GM19351 (cell line): ENCODE measurements around the gene ARNT2.

Experiments
- ATAC-seq: cut with Tn5 transposase; IDR thresholded peaks from one replicate; pipeline ENCODE4 v1.9.1; 2021; ENCODE audit warnings: mild to moderate bottlenecking, moderate library complexity; ENCODE audit not compliant: unreplicated experiment

The ARNT2 gene

GRCh38 chr15:80405970-80406369 is 1.8 kb downstream of the ARNT2 start:
- no peak for ATAC-seq

DNA sequence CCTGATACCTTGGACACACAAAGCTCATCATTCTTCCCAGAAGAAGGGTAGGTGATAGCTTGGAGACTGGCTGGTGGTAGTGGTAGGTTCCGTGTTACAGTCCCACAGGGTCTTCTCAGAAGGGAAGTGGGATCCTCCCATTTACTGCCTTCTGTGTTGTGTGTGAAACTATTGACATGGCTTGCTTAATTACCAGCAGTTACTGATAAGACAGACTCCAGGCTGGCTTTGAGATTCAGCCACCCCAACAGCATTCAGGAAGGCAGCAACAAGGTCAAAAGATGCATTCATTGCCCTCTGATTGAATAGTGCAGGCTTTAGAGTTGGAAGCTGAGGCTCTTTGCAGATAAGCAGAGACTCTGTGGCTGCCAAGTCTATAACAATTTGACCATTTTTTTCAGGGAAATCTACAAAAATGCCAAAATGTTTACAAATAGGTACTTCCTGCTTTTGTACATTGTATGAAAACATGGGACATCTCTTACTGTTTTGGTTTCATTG is 7.7 kb downstream of the ARNT2 start:
- no peak for ATAC-seq

- no peak for ATAC-seq
These were observed 10.6 kb downstream of the ARNT2 start for GRCh38 chr15:80414546-80415357.

DNA sequence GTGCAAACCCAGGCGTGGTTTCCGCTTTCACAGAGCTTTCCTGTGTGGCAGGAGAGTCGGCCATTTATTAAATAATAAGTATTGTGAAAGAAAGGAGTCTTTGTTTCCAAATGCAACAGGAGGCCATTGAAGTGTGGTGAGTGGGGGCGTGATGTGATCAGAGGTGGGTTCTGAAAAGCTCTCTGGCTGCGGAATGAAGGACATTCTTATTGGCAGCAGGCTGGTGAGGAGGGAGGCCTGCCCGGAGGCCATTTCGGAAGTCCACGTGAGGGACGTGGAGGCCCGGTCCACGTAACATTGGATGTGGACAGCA is 11.1 kb downstream of the ARNT2 start:
- ATAC-seq: no peak

DNA sequence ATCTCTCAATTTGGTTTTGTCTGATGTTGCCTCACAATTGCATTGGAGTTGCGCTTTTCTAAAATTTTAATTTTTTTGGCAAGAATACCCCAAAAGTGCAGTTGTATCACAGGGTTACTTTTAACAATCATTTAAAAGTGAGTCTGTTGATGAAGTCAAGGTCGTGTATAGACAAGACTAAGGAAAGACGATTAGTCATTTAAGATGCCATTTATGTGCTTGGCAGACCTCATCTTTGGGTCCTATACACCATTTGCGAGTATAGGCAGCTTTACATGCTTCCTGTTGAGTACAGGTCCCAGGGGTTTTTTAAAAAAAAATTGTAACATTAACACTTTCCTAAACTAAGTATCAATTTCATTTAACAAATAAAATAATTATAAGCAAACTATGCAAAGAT is 12.5 kb downstream of the ARNT2 start:
- ATAC-seq: no peak

DNA sequence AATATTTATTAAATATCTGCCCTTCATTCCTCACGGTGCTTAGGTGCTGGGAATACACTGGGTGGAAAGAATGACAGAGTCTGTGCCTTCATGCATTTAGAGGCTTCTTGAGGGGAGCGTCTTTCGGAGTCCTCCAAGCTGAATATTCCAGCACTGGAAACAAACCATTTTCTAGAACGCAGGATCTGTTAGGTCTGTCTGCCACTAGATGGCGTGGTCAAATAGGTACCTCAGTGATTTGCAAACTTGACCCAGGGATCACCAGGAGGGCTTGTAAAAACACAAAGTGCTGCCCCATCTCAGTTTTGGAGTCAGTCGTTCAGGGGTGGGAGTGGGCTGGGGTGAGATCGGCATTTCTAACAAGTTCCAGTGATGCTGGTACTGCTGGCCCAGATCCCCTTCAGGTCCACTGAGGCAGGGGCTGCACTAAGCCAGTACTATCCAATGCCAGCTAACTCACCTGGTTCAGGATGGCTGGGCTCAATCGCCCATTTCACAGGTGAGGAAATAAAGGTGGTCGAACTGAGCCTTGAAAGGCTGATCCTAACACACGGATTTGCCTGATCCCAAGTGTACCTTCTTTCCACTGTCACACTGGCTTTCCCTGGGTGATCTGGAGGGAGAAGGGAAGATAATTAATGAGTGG is 14.8 kb downstream of the ARNT2 start:
- no peak for ATAC-seq

DNA sequence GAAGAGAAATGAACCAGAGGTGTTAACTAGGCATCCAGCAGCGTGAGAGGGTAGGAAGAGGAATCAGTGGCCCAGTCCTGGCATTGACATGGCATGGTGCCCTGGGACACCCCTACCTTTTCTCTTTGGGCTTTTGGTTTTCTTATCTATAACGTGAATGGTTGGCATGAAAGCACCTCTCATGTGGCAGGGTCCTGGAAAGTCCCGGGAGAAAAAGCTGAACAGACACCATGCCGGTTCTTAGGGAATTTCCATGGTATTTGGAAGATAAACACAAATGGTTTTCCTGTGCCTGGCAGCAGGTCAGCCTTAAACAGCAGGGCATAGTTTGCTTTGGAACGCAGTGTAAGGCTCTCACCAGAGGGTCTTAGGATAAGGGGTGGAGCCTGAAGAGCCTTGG is 15.4 kb downstream of the ARNT2 start:
- no peak for ATAC-seq

DNA sequence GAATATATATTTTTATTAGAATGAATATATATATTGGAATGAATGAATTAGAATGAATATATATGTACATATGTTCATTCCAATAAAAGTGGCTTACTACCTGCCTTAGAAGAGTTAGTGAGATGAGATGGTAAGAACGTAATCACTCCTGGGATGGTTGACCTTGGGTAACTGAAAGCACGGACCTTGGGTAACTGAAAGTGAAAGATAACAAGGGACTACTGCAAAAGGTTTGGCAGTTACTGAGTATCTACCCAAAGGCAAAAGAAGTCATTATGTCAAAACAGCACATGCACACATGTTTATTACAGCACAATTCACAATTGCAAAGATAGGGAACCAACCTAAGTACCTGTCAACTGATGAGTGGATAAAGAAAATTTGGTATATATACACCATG is 16.5 kb downstream of the ARNT2 start:
- ATAC-seq: no peak

- no peak for ATAC-seq
These were observed 19.0 kb downstream of the ARNT2 start for GRCh38 chr15:80423215-80423614.

DNA sequence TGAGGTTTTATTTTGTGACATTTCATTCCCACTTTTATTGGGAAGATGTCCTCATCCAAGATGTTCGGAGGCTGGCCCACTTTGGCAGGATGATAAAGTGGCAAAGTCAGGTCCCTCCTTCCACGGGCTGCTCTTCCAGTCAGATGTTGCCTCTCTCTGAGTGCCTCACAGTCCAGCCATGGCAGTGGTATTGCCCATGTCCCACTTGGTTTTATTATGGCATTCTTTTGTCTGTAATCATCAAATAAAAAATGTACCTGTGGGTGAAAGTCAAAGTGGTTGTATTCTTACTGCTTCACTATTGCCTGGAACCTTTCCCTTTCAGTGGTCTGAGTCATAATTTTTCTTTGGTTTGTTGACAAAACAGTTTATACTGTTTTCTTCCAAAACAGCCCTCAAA is 20.2 kb downstream of the ARNT2 start:
- no peak for ATAC-seq

DNA sequence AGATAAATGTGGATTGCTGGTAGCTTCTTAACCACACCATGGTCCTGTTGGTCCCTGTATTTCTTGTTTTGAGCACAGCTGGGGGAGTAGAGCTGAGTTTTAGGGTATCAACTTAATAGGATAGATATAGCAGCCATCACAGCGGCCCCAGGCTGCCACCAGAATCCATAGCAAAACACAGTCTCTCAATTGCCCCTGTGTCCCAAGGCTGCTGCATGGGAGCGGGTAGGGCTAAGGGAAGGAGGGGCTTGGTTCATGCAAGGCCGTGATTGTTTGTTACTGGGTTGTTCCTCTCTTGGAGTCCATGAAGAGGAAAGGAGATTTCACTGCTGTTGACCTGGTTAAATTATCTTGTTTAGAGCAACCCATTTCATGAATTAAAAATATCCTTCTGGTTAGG is 22.1 kb downstream of the ARNT2 start:
- ATAC-seq: no peak

- no peak for ATAC-seq
These were observed 25.8 kb downstream of the ARNT2 start for GRCh38 chr15:80429964-80430363.

DNA sequence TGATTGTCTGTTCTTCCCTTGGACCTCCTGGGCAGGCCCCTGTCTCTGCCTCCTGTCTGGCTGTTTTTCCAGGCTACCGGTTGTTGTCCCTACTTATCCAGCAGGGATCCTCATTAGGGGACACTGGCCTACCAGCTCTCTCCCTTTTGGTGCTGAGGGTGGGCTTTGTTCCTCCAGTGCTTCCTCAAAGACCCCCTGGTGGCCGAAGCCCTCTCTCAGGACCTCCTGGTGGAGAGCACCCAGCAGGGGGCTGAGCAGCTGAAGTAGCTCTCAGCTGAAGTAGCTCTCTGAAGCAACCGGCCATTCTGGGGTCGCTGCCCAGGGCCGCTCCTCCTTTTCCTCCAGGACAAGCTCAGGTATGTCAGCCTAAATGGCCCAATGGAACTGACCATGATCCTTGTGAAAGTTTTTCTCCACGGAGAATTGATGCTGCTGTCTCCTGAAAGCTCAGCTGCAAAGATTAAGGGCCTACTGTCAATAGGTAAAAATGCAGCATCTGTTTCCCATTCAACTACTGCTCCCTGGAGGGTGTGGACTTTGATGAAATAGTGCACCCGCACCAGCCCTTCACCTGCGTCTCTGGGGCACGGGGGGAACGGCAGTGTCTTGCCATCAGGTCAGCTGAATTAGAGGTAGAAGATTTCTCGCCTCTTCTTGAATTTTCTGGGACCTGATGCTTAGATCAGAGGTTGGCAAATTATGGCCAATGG is 27.6 kb downstream of the ARNT2 start:
- ATAC-seq: no peak

DNA sequence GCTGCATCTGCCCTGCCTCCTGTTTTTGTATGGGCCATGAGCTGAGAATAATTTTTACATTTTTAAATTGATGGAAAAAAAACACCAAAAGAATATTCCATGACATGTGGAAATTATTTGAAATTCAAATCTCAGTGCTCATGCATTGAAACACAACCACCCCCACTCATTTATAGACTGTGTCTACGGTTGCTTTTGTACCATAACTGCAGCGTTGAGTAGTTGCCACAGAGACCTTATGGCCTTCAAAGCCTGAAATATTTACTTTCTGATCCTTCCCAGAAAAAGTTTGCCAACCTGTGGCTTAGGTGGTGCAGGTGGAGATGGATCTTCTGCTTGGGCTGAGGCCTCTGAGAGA is 28.1 kb downstream of the ARNT2 start:
- ATAC-seq: no peak

DNA sequence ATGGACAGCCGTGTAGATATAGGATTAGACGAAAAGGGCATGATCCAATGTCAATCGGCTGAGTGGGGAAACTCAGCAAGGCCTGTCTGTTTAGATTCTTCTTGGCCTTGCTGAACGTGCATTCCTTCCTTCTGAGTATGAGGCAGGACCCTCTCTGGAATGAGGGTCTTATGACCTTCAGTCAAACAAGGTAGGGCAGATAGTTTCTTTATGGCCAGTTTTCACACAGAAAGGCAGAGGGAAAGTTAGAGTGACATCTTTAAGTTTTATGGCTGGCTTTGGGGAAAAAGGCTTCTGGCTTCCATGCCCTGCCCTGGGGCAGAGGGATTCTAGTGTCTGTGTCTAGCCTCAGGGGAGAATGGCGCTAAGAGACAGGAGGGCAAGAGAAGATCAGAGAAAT is 29.7 kb downstream of the ARNT2 start:
- ATAC-seq: no peak

- no peak for ATAC-seq
These were observed 30.9 kb downstream of the ARNT2 start for GRCh38 chr15:80434926-80435720.

- no peak for ATAC-seq
These were observed 32.5 kb downstream of the ARNT2 start for GRCh38 chr15:80436511-80437307.

DNA sequence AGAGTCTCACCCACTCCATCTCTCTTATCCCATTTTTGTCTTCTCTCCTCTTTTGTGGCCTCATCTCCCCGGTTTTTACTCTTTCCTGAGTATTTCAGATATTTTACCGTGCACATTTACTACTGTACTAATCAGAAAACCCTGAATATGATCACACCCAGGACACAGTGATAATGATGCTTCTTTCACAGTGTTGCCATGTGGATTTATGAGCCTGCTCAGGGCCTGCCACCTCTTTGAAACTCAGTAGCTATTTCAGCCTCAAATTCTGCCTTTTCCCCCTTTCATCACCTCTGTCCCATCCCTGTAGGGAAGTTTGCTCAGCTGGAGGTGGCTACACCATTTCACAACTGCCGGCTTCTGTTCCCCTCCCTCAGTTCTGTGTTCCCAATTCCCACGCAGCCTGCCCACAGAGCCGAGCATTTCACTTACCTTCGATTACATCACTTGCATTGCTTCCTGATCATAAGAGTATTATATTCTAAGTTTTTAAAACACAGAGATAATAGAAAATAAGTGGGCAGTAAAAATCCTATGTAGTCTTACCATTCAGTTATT is 33.2 kb downstream of the ARNT2 start:
- no peak for ATAC-seq

GRCh38 chr15:80439140-80439539 is 35.0 kb downstream of the ARNT2 start:
- ATAC-seq: no peak

DNA sequence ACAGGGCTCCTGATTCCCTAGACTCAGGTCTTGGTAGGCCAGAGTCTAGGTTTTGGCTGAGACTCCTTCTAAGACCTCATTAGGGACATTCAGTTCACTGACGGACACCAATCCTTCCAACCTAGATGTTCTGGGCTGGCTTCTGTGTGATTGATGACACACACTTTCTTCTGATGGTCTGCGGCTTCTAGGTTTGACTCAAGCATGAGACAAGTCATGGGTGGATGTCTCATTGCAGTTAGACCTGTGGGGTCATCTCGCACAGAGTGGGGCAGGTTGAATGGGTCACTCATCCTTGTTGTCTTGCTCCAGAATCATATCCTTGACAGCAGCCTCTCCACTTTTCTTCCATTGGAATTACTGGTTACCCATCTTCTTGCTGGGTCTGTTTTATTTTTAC is 35.8 kb downstream of the ARNT2 start:
- ATAC-seq: no peak
